IMR-90 (cell line): Measurements from ENCODE around the gene NRP2. TPM values are rescaled to one million over a fixed set of nuclear protein-coding genes. Genes with fewer than 3 reads are reported as not detected.

Source experiments
- ATAC-seq: fragments of 200-7000 bp; cut with Tn5 transposase; 2 replicates; pipeline ENCODE4 v1.9.1; 2020; ENCODE audit warnings: low read depth, mild to moderate bottlenecking, moderate library complexity
- BruUV-seq: library from RNA; stranded (reverse); fragments of 400-500 nt; replicated peaks from 2 replicates; lab custom pipeline; 2021; lab: Mats Ljungman, UMichigan
- CTCF ChIA-PET: fragments of 300-600 bp; formaldehyde crosslinking; extraction: SDS; loops from one replicate; lab custom pipeline; 2021; ENCODE audit warnings: antibody characterized with exemption; lab: Yijun Ruan, JAX
- POLR2A ChIA-PET: fragments of 300-600 bp; sonication (Branson Sonifier 250); formaldehyde crosslinking; loops from one replicate; lab custom pipeline; 2022; ENCODE audit warnings: antibody characterized with exemption; ENCODE audit not compliant: unreplicated experiment; lab: Charles Lee
- DNase-seq: peaks from one replicate; pipeline ENCODE4 v3.0.0; 2013
- H2AFZ ChIP-seq: replicated peaks from 2 replicates; pipeline ENCODE3; 2013; ENCODE audit warnings: low read length, mild to moderate bottlenecking; ENCODE audit not compliant: poor library complexity
- H2AK5ac ChIP-seq: 2 replicates; pipeline ENCODE4 v1.6.1; 2013; ENCODE audit warnings: low read depth, low read length, inconsistent platforms
- H2AK9ac ChIP-seq: replicated peaks from 2 replicates; pipeline ENCODE3; 2013; ENCODE audit warnings: mild to moderate bottlenecking, low read depth, low read length, moderate library complexity; ENCODE audit not compliant: poor library complexity
- H2BK120ac ChIP-seq: 2 replicates; pipeline ENCODE4 v1.6.1; 2013; ENCODE audit warnings: low read depth, low read length, inconsistent platforms
- H2BK15ac ChIP-seq: 3 replicates; pipeline ENCODE4 v1.6.1; 2013; ENCODE audit warnings: low read depth, low read length, inconsistent platforms
- H2BK20ac ChIP-seq: 2 replicates; pipeline ENCODE4 v1.6.1; 2013; ENCODE audit warnings: low read depth, mild to moderate bottlenecking, inconsistent platforms, low read length, moderate library complexity
- H2BK5ac ChIP-seq: 2 replicates; pipeline ENCODE4 v1.6.1; 2013; ENCODE audit warnings: mild to moderate bottlenecking, low read depth, low read length, inconsistent platforms; ENCODE audit not compliant: poor library complexity, severe bottlenecking
- H3K14ac ChIP-seq: replicated peaks from 2 replicates; pipeline ENCODE4 v1.6.1; 2013; ENCODE audit warnings: low read depth, low read length, inconsistent platforms
- H3K18ac ChIP-seq: 2 replicates; pipeline ENCODE4 v1.6.1; 2013; ENCODE audit warnings: low read depth, low read length, control low read depth
- H3K23ac ChIP-seq: 2 replicates; pipeline ENCODE4 v1.6.1; 2013; ENCODE audit warnings: low read depth, low read length, inconsistent platforms
- H3K27ac ChIP-seq: 2 replicates; pipeline ENCODE4 v1.5.1; 2013; ENCODE audit warnings: mild to moderate bottlenecking, control low read depth, low read length; ENCODE audit not compliant: insufficient read depth
- H3K27me3 ChIP-seq: 2 replicates; pipeline ENCODE4 v1.6.1; 2013; ENCODE audit warnings: low read length; ENCODE audit not compliant: control insufficient read depth, insufficient read depth
- H3K36me3 ChIP-seq: 2 replicates; pipeline ENCODE4 v1.6.1; 2013; ENCODE audit warnings: low read length, mixed read lengths; ENCODE audit not compliant: control insufficient read depth, insufficient read depth
- H3K4ac ChIP-seq: 2 replicates; pipeline ENCODE4 v1.6.1; 2013; ENCODE audit warnings: low read depth, low read length, inconsistent platforms
- H3K4me1 ChIP-seq: 2 replicates; pipeline ENCODE4 v1.6.1; 2013; ENCODE audit warnings: low read length, mixed read lengths; ENCODE audit not compliant: control insufficient read depth, insufficient read depth
- H3K4me2 ChIP-seq: 2 replicates; pipeline ENCODE4 v1.6.1; 2013; ENCODE audit warnings: low read depth, mild to moderate bottlenecking, control low read depth, low read length, moderate library complexity
- H3K4me3 ChIP-seq: 2 replicates; pipeline ENCODE4 v1.5.1; 2013; ENCODE audit warnings: low read depth, mild to moderate bottlenecking, control low read depth, low read length, moderate library complexity; ENCODE audit not compliant: insufficient read depth
- H3K56ac ChIP-seq: 2 replicates; pipeline ENCODE4 v1.6.1; 2013; ENCODE audit warnings: low read length, inconsistent platforms; ENCODE audit not compliant: insufficient read depth; ENCODE audit errors: extremely low read depth
- H3K79me1 ChIP-seq, 2 experiments: 2 replicates each; pipeline ENCODE4 v1.6.1; 2013; ENCODE audit warnings: low read length in 2 of 2, inconsistent platforms in 1 of 2, low read depth in 1 of 2
- H3K9ac ChIP-seq: 2 replicates; pipeline ENCODE4 v1.6.1; 2013; ENCODE audit warnings: low read depth, low read length, control low read depth
- H3K9me1 ChIP-seq: 2 replicates; pipeline ENCODE4 v1.6.1; 2013; ENCODE audit warnings: low read length, inconsistent platforms; ENCODE audit not compliant: insufficient read depth
- H3K9me3 ChIP-seq: 2 replicates; pipeline ENCODE4 v1.6.1; 2013; ENCODE audit warnings: low read length; ENCODE audit not compliant: control insufficient read depth, insufficient read depth
- H4K20me1 ChIP-seq: 2 replicates; pipeline ENCODE4 v1.6.1; 2013; ENCODE audit warnings: low read length, inconsistent platforms; ENCODE audit not compliant: insufficient read depth
- H4K5ac ChIP-seq: 2 replicates; pipeline ENCODE4 v1.6.1; 2013; ENCODE audit warnings: mild to moderate bottlenecking, low read depth, low read length, control low read depth
- H4K8ac ChIP-seq, 2 experiments: 2 replicates each; pipeline ENCODE4 v1.6.1; 2013; ENCODE audit warnings: low read depth in 2 of 2, low read length in 2 of 2, control low read depth in 1 of 2, inconsistent platforms in 1 of 2
- H4K91ac ChIP-seq: 2 replicates; pipeline ENCODE4 v1.6.1; 2013; ENCODE audit warnings: low read depth, low read length, inconsistent platforms; ENCODE audit not compliant: insufficient read depth
- ELK1 ChIP-seq: fragments of 150-350 bp; IDR thresholded peaks from 2 replicates; pipeline ENCODE4 v1.6.1; 2016; ENCODE audit warnings: low read depth, mild to moderate bottlenecking, low read length, moderate library complexity, borderline replicate concordance
- NFE2L2 ChIP-seq: fragments of 150-350 bp; IDR thresholded peaks from 2 replicates; pipeline ENCODE4 v1.6.1; 2016; ENCODE audit warnings: low read depth, mild to moderate bottlenecking, low read length
- WGBS, 2 experiments: methylation state at CpG; one replicate each; pipeline versions ENCODE4 v1.1.5 to v1.1.7; 2013; ENCODE audit warnings: missing lambda C conversion rate in 2 of 2; ENCODE audit not compliant: insufficient read length in 1 of 2; ENCODE audit errors: extremely low coverage in 2 of 2; 5-methylcytosine and 5-hydroxymethylcytosine counted together
- dilution Hi-C: fragments of 300-500 bp; cut with HindIII; formaldehyde crosslinking; loops from one replicate; pipeline ENCODE4 v1.14.3; 2018; ENCODE audit warnings: low sequenced_read_pairs; ENCODE audit not compliant: unreplicated experiment
- in situ Hi-C: fragments of 300-500 bp; cut with MboI; formaldehyde crosslinking; loops from 3 replicates; pipeline ENCODE4 v1.14.3; 2019; ENCODE audit warnings: low sequenced_read_pairs, inconsistent platforms, mixed read lengths
- intact Hi-C: fragments of 100-400 bp; cut with micrococcal nuclease; formaldehyde crosslinking; loops from 2 replicates; pipeline ENCODE4 v1.10.0; 2022
- polyA plus RNA-seq, 3 experiments: library from polyadenylated mRNA; depleted of rRNA; stranded (reverse); fragments of >200 nt; gene quantifications; 2 replicates each; pipeline ENCODE4 v1.2.3, GENCODE V29; 2012; ENCODE audit warnings: low replicate concordance in 1 of 3
- total RNA-seq: library from RNA; depleted of rRNA; stranded (reverse); fragments of >200 nt; gene quantifications from 2 replicates; pipeline ENCODE4 v1.2.3, GENCODE V29; 2012

Gene NRP2
- total and polyA plus RNA-seq, 2 of the 4 experiments (the other 2 are of a cell fraction) = 46.4 to 51.3 TPM

- Histone ChIP-seq H3K4me2 (no peak overlapping the region), H3K14ac (no peak overlapping the region), H4K20me1 (no peaks in the 10 kb centered on the region; the same call in 1 of the 2 replicates), H3K4me1 (peaks cover 27% of the 10 kb centered on the region), H4K5ac (no peak overlapping the region), H3K4me3 (no peak overlapping the region), H3K56ac (no peak overlapping the region), H2AK9ac (no peak overlapping the region), H3K36me3 (peaks cover 41% of the 10 kb centered on the region), H3K27ac (no peak overlapping the region), H3K4ac (no peak overlapping the region), H2BK120ac (no peak overlapping the region), H3K9me3 (no peaks in the 10 kb centered on the region), H4K91ac (no peak overlapping the region), H2BK15ac (no peak overlapping the region), H3K23ac (no peak overlapping the region), H3K9me1 (peaks cover 20% of the 10 kb centered on the region), H2AK5ac (no peak overlapping the region), H4K8ac (no peak overlapping the region), H3K27me3 (no peaks in the 10 kb centered on the region), H2AFZ (no peak overlapping the region), H2BK5ac (no peak overlapping the region), H3K79me1 (0 out of 4 replicates have a peak, but pooled peaks cover 0 to 3% of the 10 kb centered on the region in 2 experiments), H3K9ac (no peak overlapping the region), H3K18ac (no peak overlapping the region), H2BK20ac (no peak overlapping the region)
- DNase-seq (no peak), ATAC-seq (no peak)
- intact Hi-C loops = loop anchor here (10.0 kb wide), 1 partner anchor 1495 kb away; no protein-coding TSS in a partner anchor
- BruUV-seq = no TSS peak
- WGBS, 2 experiments = no CpG with 5 or more reads among the region's 1 CpG
- in situ Hi-C loops = loop anchor here (5.0 kb wide), 1 partner anchor 72 kb away; no protein-coding TSS in a partner anchor
- TF ChIP-seq ELK1 = no peak
- no peak for TF ChIP-seq NFE2L2
- ChIA-PET CTCF (interaction anchor here (1.0 kb wide), 1 partner anchor 1614 kb away, joined by 3 read pairs; no protein-coding TSS in a partner anchor), POLR2A (no interaction called here)
- dilution Hi-C loops = no loop called here
Measured at GRCh38 chr2:205759732-205760131, 77.4 kb downstream of the NRP2 start.
